Measurements from ENCODE around the gene ZBTB5.

The ZBTB5 gene

DNA sequence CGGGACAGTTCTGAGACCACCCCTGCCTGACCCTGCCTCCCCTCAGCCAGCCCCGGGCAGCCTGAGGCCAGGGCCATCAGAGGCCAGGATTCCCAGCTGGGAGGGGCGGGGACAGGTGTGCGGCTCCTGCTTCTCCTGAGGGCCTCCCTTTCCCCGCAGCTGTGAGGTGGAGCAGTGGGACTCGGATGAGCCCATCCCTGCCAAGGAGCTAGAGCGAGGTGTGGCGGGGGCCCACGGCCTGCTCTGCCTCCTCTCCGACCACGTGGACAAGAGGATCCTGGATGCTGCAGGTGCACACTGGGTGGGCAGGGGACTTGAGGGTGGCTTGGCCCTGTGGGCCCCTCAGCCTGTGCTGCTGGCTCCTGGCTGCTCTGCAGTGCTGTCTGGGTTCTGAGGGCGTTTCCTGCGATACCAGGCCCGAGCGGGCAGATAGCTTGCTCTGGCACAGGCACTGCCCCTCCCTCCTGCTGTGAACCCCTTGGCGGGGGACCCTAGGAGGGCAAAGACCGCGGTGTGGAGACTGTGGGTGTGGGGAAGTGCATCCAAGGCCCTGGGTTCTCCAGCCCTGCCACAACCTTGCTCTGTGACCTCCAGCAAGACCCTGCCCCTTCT, 40.5 kb downstream of the ZBTB5 start:
- Histone ChIP-seq H3K27me3 (ENCODE audit: insufficient read depth, low read length, poor library complexity, severe bottlenecking) (no peaks in the 10 kb centered on the region), H3K9ac (ENCODE audit: low read depth, low read length, poor library complexity, severe bottlenecking) (peak overlapping the region; percentile 97), H3K4me2 (ENCODE audit: low read depth, low read length, poor library complexity, severe bottlenecking) (peak overlapping the region; percentile 86)

DNA sequence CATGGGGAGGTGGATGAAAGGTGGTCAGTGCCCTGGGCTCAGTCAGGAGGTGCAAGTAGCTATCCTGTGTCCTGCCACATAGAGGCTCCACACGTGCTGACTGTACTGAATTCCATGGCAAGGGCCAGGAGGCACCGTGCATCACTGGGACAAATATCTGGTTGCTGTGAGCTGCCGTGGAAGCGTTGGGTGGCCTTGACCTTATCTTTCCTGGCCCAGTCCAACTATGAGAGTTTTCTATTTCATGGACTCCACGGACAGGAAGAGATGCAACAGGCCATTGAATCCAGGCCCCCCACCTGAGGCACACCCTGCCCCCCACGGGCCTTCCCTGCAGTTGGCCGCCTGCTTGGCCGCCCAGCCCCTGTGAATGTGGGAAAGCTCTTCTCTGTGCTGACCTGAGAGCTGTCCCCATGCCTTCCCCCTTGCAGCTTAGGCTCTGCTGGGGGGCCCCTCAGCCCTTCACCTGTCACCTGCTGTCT, 41.0 kb downstream of the ZBTB5 start:
- Histone ChIP-seq H3F3A (ENCODE audit: low read depth) (no peaks in the 10 kb centered on the region), H3K4me1 (ENCODE audit: insufficient read depth, low read length, poor library complexity, severe bottlenecking) (peaks cover 25% of the 10 kb centered on the region), H3K79me2 (ENCODE audit: insufficient read depth, low read length) (peaks cover 48% of the 10 kb centered on the region), H3K27me3 (ENCODE audit: insufficient read depth, low read length, poor library complexity, severe bottlenecking) (no peaks in the 10 kb centered on the region), H2AFZ (ENCODE audit: low read length) (no peak overlapping the region), H4K20me1 (ENCODE audit: insufficient read depth, low read length, poor library complexity, severe bottlenecking) (peaks cover 24% of the 10 kb centered on the region), H3K9me2 (replicated peaks; ENCODE audit: low read depth, low read length) (no peaks in the 10 kb centered on the region), H3K9me3 (ENCODE audit: insufficient read depth, low read depth, low read length) (no peaks in the 10 kb centered on the region), H3K4me2 (ENCODE audit: low read depth, low read length, poor library complexity, severe bottlenecking) (peak overlapping the region; percentile 86), H3K4me3 (ENCODE audit: low read length, poor library complexity, severe bottlenecking) (peak overlapping the region; percentile 99), H3K36me3 (ENCODE audit: insufficient read depth, low read length) (peaks cover 11% of the 10 kb centered on the region; the same call in 1 of the 2 replicates), H3K9ac (ENCODE audit: low read depth, low read length, poor library complexity, severe bottlenecking) (peak overlapping the region; percentile 97)
- no peak for TF ChIP-seq EZH2phosphoT487 (IDR thresholded peaks at IDR 0.05; ENCODE audit: borderline replicate concordance)
- TF ChIP-seq, protein P1, sequence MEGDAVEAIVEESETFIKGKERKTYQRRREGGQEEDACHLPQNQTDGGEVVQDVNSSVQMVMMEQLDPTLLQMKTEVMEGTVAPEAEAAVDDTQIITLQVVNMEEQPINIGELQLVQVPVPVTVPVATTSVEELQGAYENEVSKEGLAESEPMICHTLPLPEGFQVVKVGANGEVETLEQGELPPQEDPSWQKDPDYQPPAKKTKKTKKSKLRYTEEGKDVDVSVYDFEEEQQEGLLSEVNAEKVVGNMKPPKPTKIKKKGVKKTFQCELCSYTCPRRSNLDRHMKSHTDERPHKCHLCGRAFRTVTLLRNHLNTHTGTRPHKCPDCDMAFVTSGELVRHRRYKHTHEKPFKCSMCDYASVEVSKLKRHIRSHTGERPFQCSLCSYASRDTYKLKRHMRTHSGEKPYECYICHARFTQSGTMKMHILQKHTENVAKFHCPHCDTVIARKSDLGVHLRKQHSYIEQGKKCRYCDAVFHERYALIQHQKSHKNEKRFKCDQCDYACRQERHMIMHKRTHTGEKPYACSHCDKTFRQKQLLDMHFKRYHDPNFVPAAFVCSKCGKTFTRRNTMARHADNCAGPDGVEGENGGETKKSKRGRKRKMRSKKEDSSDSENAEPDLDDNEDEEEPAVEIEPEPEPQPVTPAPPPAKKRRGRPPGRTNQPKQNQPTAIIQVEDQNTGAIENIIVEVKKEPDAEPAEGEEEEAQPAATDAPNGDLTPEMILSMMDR (conservative IDR thresholded peaks at IDR 0.05; ENCODE audit: low read length): no peak

More for the DNA sequence above, 40.5 kb downstream of the ZBTB5 start:
- Histone ChIP-seq H3K4me3 (ENCODE audit: low read length, poor library complexity, severe bottlenecking) (peak overlapping the region; percentile 99), H3K9me2 (replicated peaks; ENCODE audit: low read depth, low read length) (no peaks in the 10 kb centered on the region), H3K79me2 (ENCODE audit: insufficient read depth, low read length) (peaks cover 48% of the 10 kb centered on the region), H4K20me1 (ENCODE audit: insufficient read depth, low read length, poor library complexity, severe bottlenecking) (peaks cover 24% of the 10 kb centered on the region), H3F3A (ENCODE audit: low read depth) (no peaks in the 10 kb centered on the region), H3K4me1 (ENCODE audit: insufficient read depth, low read length, poor library complexity, severe bottlenecking) (peaks cover 25% of the 10 kb centered on the region), H3K36me3 (ENCODE audit: insufficient read depth, low read length) (peaks cover 16% of the 10 kb centered on the region; the same call in 1 of the 2 replicates), H3K9me3 (ENCODE audit: insufficient read depth, low read depth, low read length) (no peaks in the 10 kb centered on the region), H2AFZ (ENCODE audit: low read length) (no peak overlapping the region)
- no peak for TF ChIP-seq EZH2phosphoT487 (IDR thresholded peaks at IDR 0.05; ENCODE audit: borderline replicate concordance)
- TF ChIP-seq, protein P1 (conservative IDR thresholded peaks at IDR 0.05; ENCODE audit: low read length): no peak

DNA sequence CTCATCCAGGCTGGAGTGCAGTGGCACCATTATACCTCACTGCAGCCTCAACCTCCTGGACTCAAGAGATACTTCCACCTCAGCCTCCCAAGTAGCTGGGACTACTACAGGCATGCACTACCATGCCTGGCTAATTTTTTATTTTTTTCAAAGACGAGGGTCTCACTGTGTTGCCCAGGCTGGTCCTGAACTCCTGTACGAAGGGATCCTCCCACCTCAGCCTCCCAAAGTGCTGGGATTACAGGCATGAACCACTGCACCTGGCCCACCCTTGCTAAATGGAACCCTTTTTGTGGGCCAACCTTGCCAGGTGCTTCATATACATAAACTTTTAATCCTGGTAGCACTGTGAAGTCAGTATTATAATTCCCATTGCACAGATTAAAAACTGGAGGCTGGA, 41.7 kb downstream of the ZBTB5 start:
- Histone ChIP-seq H2AFZ (ENCODE audit: low read length) (no peak overlapping the region), H3K4me3 (ENCODE audit: low read length, poor library complexity, severe bottlenecking) (peak overlapping the region; percentile 99), H4K20me1 (ENCODE audit: insufficient read depth, low read length, poor library complexity, severe bottlenecking) (peaks cover 24% of the 10 kb centered on the region), H3K79me2 (ENCODE audit: insufficient read depth, low read length) (peaks cover 48% of the 10 kb centered on the region), H3K9ac (ENCODE audit: low read depth, low read length, poor library complexity, severe bottlenecking) (peak overlapping the region; percentile 97), H3K36me3 (ENCODE audit: insufficient read depth, low read length) (peaks cover 8% of the 10 kb centered on the region; the same call in 1 of the 2 replicates), H3K4me2 (ENCODE audit: low read depth, low read length, poor library complexity, severe bottlenecking) (peak overlapping the region; percentile 86), H3K27me3 (ENCODE audit: insufficient read depth, low read length, poor library complexity, severe bottlenecking) (no peaks in the 10 kb centered on the region), H3F3A (ENCODE audit: low read depth) (no peaks in the 10 kb centered on the region), H3K4me1 (ENCODE audit: insufficient read depth, low read length, poor library complexity, severe bottlenecking) (peaks cover 25% of the 10 kb centered on the region), H3K9me3 (ENCODE audit: insufficient read depth, low read depth, low read length) (no peaks in the 10 kb centered on the region), H3K9me2 (replicated peaks; ENCODE audit: low read depth, low read length) (no peaks in the 10 kb centered on the region)
- TF ChIP-seq, protein P1 (conservative IDR thresholded peaks at IDR 0.05; ENCODE audit: low read length): no peak
- TF ChIP-seq EZH2phosphoT487 (IDR thresholded peaks at IDR 0.05; ENCODE audit: borderline replicate concordance): no peak
